ENCODE results near the gene SIL1.
"Not testable (repeated sequence)": the region's sequence is repeated elsewhere in the genome, so short reads cannot be mapped to it uniquely, and the experiment has no call there.

The SIL1 gene

GRCh38 chr5:138936968-138937345 lies 261.2 kb downstream of the SIL1 start:
- no peak for DNase-seq

GRCh38 chr5:138936225-138936967 lies 261.8 kb downstream of the SIL1 start:
- DNase-seq: no peak

GRCh38 chr5:138935466-138935865 lies 262.7 kb downstream of the SIL1 start:
- DNase-seq: no peak

- DNase-seq: no peak
Measured at GRCh38 chr5:138934971-138935370, 263.2 kb downstream of the SIL1 start.

- DNase-seq: no peak
Measured at GRCh38 chr5:138933522-138934290, 264.5 kb downstream of the SIL1 start.

GRCh38 chr5:138932171-138932810 lies 265.9 kb downstream of the SIL1 start:
- no peak for DNase-seq

- DNase-seq: no peak
Measured at GRCh38 chr5:138930371-138931097, 267.6 kb downstream of the SIL1 start.

GRCh38 chr5:138929571-138929955 lies 268.6 kb downstream of the SIL1 start:
- DNase-seq: no peak

- DNase-seq: no peak
Measured at GRCh38 chr5:138927979-138928378, 270.2 kb downstream of the SIL1 start.

- DNase-seq: no peak
Measured at GRCh38 chr5:138927544-138927943, 270.6 kb downstream of the SIL1 start.

- no peak for DNase-seq
Measured at GRCh38 chr5:138926688-138927448, 271.3 kb downstream of the SIL1 start.

GRCh38 chr5:138926257-138926656 lies 271.9 kb downstream of the SIL1 start:
- DNase-seq: no peak

GRCh38 chr5:138925090-138925635 lies 273.0 kb downstream of the SIL1 start:
- DNase-seq: no peak

- no peak for DNase-seq
Measured at GRCh38 chr5:138922494-138922893, 275.7 kb downstream of the SIL1 start.

GRCh38 chr5:138921362-138921761 lies 276.8 kb downstream of the SIL1 start:
- not testable (repeated sequence) for DNase-seq

GRCh38 chr5:138920181-138920580 lies 278.0 kb downstream of the SIL1 start:
- no peak for DNase-seq

- DNase-seq: no peak
Measured at GRCh38 chr5:138918686-138919085, 279.5 kb downstream of the SIL1 start.

- no peak for DNase-seq
Measured at GRCh38 chr5:138914338-138914737, 283.8 kb downstream of the SIL1 start.

GRCh38 chr5:138913773-138914172 lies 284.4 kb downstream of the SIL1 start:
- DNase-seq: no peak

GRCh38 chr5:138912093-138912492 lies 286.1 kb downstream of the SIL1 start:
- no peak for DNase-seq

- DNase-seq: no peak
Measured at GRCh38 chr5:138911441-138911840, 286.7 kb downstream of the SIL1 start.

- DNase-seq: no peak
Measured at GRCh38 chr5:138910546-138911185, 287.5 kb downstream of the SIL1 start.

Data from CD4-positive, alpha-beta T cell treated with Interleukin-12 subunit alpha and Interleukin-12 subunit beta, for 1 hour (primary cell).